ENCODE measurements around the gene TCTN2. TPM values are rescaled to one million over a fixed set of nuclear protein-coding genes. Genes with fewer than 3 reads are reported as not detected.

The TCTN2 gene
- total RNA-seq, 2 donors from 2014 or later, result 4.6 to 8.7 TPM

DNA sequence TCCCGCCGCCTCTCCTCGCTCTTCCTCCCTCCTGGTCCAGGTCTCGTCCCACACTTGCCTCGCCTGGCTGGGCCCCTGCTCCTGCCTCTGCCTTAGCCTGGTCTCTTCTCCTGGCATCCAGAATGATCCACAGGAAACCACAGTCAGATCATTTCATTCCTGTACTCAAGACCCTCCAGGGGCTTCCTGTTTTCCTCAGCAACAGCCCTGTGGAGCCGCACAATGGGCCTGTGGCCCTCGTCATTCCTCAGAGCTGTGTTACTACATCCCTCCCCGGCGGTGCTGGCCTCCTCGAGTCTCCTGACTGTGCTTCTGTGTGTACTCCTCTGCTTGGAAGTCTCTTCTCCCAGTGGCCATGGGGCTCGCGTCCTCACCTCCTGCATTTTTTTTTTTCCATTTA, 61.3 kb downstream of the TCTN2 start:
- ATAC-seq (ENCODE audit: insufficient number of reproducible peaks, low FRiP score, low read depth), result no peak
- TF ChIP-seq, protein P1, sequence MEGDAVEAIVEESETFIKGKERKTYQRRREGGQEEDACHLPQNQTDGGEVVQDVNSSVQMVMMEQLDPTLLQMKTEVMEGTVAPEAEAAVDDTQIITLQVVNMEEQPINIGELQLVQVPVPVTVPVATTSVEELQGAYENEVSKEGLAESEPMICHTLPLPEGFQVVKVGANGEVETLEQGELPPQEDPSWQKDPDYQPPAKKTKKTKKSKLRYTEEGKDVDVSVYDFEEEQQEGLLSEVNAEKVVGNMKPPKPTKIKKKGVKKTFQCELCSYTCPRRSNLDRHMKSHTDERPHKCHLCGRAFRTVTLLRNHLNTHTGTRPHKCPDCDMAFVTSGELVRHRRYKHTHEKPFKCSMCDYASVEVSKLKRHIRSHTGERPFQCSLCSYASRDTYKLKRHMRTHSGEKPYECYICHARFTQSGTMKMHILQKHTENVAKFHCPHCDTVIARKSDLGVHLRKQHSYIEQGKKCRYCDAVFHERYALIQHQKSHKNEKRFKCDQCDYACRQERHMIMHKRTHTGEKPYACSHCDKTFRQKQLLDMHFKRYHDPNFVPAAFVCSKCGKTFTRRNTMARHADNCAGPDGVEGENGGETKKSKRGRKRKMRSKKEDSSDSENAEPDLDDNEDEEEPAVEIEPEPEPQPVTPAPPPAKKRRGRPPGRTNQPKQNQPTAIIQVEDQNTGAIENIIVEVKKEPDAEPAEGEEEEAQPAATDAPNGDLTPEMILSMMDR (IDR thresholded peaks at IDR 0.05), result no peak

DNA sequence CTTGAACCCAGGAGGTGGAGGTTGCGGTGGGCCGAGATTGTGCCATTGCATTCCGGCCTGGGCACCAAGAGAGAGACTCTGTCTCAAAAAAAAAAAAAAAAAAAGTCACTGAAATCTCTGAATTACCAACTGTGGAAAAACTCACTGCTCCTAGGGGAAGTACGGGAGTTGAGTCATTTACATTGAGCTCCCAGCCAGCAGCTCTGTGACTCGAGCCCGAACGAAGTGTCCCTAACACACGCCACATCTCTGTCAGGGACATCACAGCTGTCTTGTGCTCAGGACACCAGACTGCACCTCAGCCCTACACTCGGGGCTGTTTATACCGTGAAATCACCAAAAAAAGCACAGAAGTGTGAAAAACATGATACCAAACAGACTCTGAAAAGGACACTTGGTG, 62.3 kb downstream of the TCTN2 start:
- DNase-seq (ENCODE audit: low spot score), result no peak
- Histone ChIP-seq H3K4me3 (no peak overlapping the region), H3K27me3 (replicated peaks; ENCODE audit: insufficient read depth) (no peaks in the 10 kb centered on the region), H3K9me3 (no peaks in the 10 kb centered on the region), H3K4me1 (ENCODE audit: control insufficient read depth in 1 of 2, low read depth in 2 of 2) (no peaks in the 10 kb centered on the region), H3K36me3 (peaks cover 53% of the 10 kb centered on the region), H3K27ac (no peak overlapping the region)
- ATAC-seq (ENCODE audit: insufficient number of reproducible peaks, low FRiP score, low read depth), result no peak
- TF ChIP-seq, protein P1 (IDR thresholded peaks at IDR 0.05), result no peak

More for the DNA sequence above, 61.3 kb downstream of the TCTN2 start:
- Histone ChIP-seq H3K27me3 (replicated peaks; ENCODE audit: insufficient read depth) (no peaks in the 10 kb centered on the region), H3K4me1 (ENCODE audit: control insufficient read depth in 1 of 2, low read depth in 2 of 2) (no peaks in the 10 kb centered on the region), H3K36me3 (peaks cover 59% of the 10 kb centered on the region), H3K4me3 (no peak overlapping the region), H3K9me3 (no peaks in the 10 kb centered on the region), H3K27ac (no peak overlapping the region)
- DNase-seq (ENCODE audit: low spot score), result no peak

DNA sequence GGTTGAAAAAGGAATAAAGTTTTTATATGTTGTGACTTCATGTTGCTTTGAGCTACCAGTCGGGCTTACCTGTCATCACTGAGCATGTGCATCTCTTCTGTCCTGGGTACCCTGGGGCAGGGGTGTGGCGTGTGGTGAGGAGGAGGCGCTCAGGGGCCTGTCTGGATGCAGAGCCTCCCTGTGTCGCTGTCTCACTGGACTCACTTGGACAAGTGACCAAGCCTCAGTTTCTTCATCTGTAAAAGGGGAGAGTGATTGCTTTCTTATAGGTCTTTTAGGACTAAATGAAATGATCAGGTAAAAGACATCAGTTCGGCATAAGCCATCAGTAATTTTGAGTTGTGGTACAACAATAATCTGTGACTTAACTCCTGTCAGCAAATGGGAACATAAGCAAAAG, 63.4 kb downstream of the TCTN2 start:
- DNase-seq (ENCODE audit: low spot score) (no peak), ATAC-seq (ENCODE audit: insufficient number of reproducible peaks, low FRiP score, low read depth) (no peak)
- H3K4me3 ChIP-seq, result no peak overlapping the region
- TF ChIP-seq, protein P1 (IDR thresholded peaks at IDR 0.05), result no peak
- no peaks in the 10 kb centered on the region for H3K9me3 ChIP-seq
- H3K27ac ChIP-seq, result no peak overlapping the region
- no peaks in the 10 kb centered on the region for H3K4me1 ChIP-seq (ENCODE audit: control insufficient read depth in 1 of 2, low read depth in 2 of 2)
- no peaks in the 10 kb centered on the region for H3K27me3 ChIP-seq (replicated peaks; ENCODE audit: insufficient read depth)
- peaks cover 55% of the 10 kb centered on the region for H3K36me3 ChIP-seq

DNA sequence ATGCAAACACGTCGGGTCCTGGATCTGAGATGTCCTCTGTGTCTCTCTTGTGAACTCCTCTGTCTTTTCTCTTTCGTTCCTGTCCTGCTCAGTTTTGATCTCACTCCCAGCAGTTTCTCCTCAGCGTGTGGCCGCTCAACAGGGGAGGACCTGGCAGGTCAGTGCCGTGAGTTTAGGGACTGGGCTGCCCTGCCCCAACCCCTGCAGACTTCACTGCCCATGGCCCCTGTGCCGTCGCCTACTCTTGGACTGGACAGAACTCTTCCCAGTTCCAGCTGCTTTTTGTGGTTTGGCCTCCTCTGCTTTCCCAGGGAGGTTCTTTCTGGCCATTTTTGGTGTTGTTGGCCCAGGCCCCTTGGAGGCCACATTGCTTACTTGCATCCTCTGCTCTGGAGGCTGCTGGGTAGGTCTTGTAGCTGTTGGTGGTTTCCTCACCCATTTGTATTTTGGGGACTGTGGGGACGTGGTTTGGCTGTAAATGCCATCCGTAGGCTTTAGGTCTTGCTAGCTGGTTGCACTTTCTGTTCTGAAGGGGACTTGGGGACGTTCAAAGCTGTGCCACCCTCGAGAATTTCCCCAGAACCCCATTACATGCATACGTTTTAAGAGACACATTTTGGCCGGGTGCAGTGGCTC, 71.1 kb downstream of the TCTN2 start:
- Histone ChIP-seq H3K4me3 (no peak overlapping the region), H3K27me3 (replicated peaks; ENCODE audit: insufficient read depth) (no peaks in the 10 kb centered on the region), H3K36me3 (peaks cover 39% of the 10 kb centered on the region), H3K27ac (no peak overlapping the region), H3K4me1 (ENCODE audit: control insufficient read depth in 1 of 2, low read depth in 2 of 2) (no peaks in the 10 kb centered on the region), H3K9me3 (no peaks in the 10 kb centered on the region)
- TF ChIP-seq, protein P1 (IDR thresholded peaks at IDR 0.05), result no peak
- ATAC-seq (ENCODE audit: insufficient number of reproducible peaks, low FRiP score, low read depth) (no peak), DNase-seq (ENCODE audit: low spot score) (no peak)

DNA sequence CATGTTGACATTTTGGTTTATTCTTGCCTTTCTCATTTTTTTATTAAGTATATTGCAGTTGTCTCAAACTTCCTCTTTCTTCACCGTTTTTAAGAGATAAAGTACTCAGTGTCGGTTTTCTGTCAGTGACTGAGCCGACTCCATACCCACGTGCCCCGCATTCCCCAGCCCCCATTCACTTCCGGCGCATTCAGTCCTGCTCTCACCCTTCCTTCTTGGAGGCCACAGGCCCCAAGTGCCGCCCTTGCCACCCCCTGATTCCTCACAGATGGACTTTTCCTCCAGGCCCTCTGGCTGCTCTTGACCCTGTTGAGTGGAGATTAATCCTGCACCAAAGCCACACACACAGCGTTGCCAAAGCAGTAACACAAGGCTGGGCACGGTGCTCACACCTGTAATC, 72.1 kb downstream of the TCTN2 start:
- Histone ChIP-seq H3K4me3 (no peak overlapping the region), H3K4me1 (ENCODE audit: control insufficient read depth in 1 of 2, low read depth in 2 of 2) (no peaks in the 10 kb centered on the region), H3K9me3 (no peaks in the 10 kb centered on the region), H3K36me3 (peaks cover 34% of the 10 kb centered on the region), H3K27me3 (replicated peaks; ENCODE audit: insufficient read depth) (no peaks in the 10 kb centered on the region), H3K27ac (no peak overlapping the region)
- DNase-seq (ENCODE audit: low spot score) (no peak), ATAC-seq (ENCODE audit: insufficient number of reproducible peaks, low FRiP score, low read depth) (no peak)
- TF ChIP-seq, protein P1 (IDR thresholded peaks at IDR 0.05), result no peak
